ENCODE results near the gene HK1. TPM values are rescaled to one million over a fixed set of nuclear protein-coding genes. Genes with fewer than 3 reads are reported as not detected.

Gene HK1
- total RNA-seq, 1 experiment from 2014 or later, result 98.8 TPM

GRCh38 chr10:69439813-69440506 lies 161.7 kb downstream of the HK1 start:
- Histone ChIP-seq H2BK20ac (ENCODE audit: low read depth, low read length, poor library complexity, severe bottlenecking) (no peak overlapping the region), H4K8ac (replicated peaks; ENCODE audit: insufficient read length, low read depth, low read length) (no peak overlapping the region), H3K9me3 (ENCODE audit: control insufficient read depth, low read depth, low read length) (no peaks in the 10 kb centered on the region), H3K9ac (ENCODE audit: extremely low read depth, insufficient read length, low read length) (no peak overlapping the region), H3K56ac (ENCODE audit: insufficient read length, low read depth, low read length) (no peak overlapping the region), H2BK5ac (ENCODE audit: insufficient read length, low read length) (no peak overlapping the region), H3K27me3 (ENCODE audit: insufficient read depth, low read length) (no peaks in the 10 kb centered on the region), H4K91ac (ENCODE audit: insufficient read length, low read depth, low read length) (no peak overlapping the region), H3K23me2 (ENCODE audit: insufficient read length, low read depth, low read length, poor library complexity, severe bottlenecking) (no peaks in the 10 kb centered on the region), H4K5ac (ENCODE audit: insufficient read length, low read depth, low read length) (no peak overlapping the region), H2AK5ac (ENCODE audit: insufficient read length, low read length) (no peak overlapping the region), H3K23ac (ENCODE audit: insufficient read length, low read depth, low read length) (no peak overlapping the region), H3K27ac (ENCODE audit: insufficient read length, low read depth, low read length) (no peak overlapping the region), H3K4me2 (ENCODE audit: insufficient read depth, insufficient read length, low read length) (no peak overlapping the region), H2BK12ac (ENCODE audit: insufficient read length, low read depth, low read length) (no peak overlapping the region), H3K14ac (ENCODE audit: insufficient read depth, low read length) (no peak overlapping the region), H3T11ph (ENCODE audit: low read length) (no peak overlapping the region), H2BK120ac (ENCODE audit: low read depth, low read length, poor library complexity, severe bottlenecking) (no peak overlapping the region), H3K4me1 (ENCODE audit: insufficient read depth, low read length) (no peaks in the 10 kb centered on the region), H3K79me2 (ENCODE audit: insufficient read depth, low read length) (no peaks in the 10 kb centered on the region), H2AFZ (ENCODE audit: low read length) (no peak overlapping the region), H3K79me1 (ENCODE audit: insufficient read depth, low read depth, low read length, poor library complexity, severe bottlenecking) (no peaks in the 10 kb centered on the region), H3K18ac (ENCODE audit: insufficient read length, low read depth, low read length) (no peak overlapping the region), H3K4ac (ENCODE audit: low read depth, low read length) (no peak overlapping the region), H2BK15ac (ENCODE audit: low read depth, low read length) (no peak overlapping the region), H4K20me1 (ENCODE audit: control insufficient read depth, insufficient read depth, insufficient read length) (no peaks in the 10 kb centered on the region)
- DNase-seq, result peak; percentile 45
- TF ChIP-seq CTCF (conservative IDR thresholded peaks at IDR 0.05), result no peak
- WGBS (ENCODE audit: extremely low coverage, insufficient read length, low lambda C conversion rate), result no CpG with 5 or more reads among the region's 5 CpGs
- no peak overlapping the region for H3K4me3 Mint-ChIP-seq
- peaks cover 3 to 10% of the 10 kb centered on the region in 2 experiments; a peak in 3 of 4 replicates for H3K4me1 Mint-ChIP-seq
- peaks cover 47% of the 10 kb centered on the region for H3K27me3 Mint-ChIP-seq (ENCODE audit: low read depth)
- H3K36me3 Mint-ChIP-seq (ENCODE audit: insufficient read depth in 1 of 3, low read depth in 3 of 3), result no peaks in the 10 kb centered on the region
- no peak overlapping the region for H3K27ac Mint-ChIP-seq
- H3K9me3 Mint-ChIP-seq, result peaks cover 0 to 7% of the 10 kb centered on the region in 2 experiments; a peak in 2 of 5 replicates

All from H9 (cell line).